Left lung (tissue), 10 donors: Measurements from ENCODE around the gene CASZ1. TPM values are rescaled to one million over a fixed set of nuclear protein-coding genes. Genes with fewer than 3 reads are reported as not detected.

Source experiments
- ATAC-seq: fragments of 200-7000 bp; cut with Tn5 transposase; one replicate; pipeline ENCODE4 v1.9.1; 2020; ENCODE audit warnings: moderate library complexity
- DNase-seq, 4 donors: peaks; one replicate each; pipeline ENCODE4 v3.0.0-alpha.2; 2013 to 2020
- H3K27ac ChIP-seq, 2 donors: fragments of 200-600 bp; sonication (generic) in 1 of 2; one replicate each; pipeline versions ENCODE4 v1.5.0 to v1.8.0; 2020 to 2021
- H3K27me3 ChIP-seq, 2 donors: fragments of 200-600 bp; sonication (generic) in 1 of 2; one replicate each; pipeline versions ENCODE4 v1.5.0 to v1.8.0; 2020 to 2021
- H3K36me3 ChIP-seq, 2 donors: fragments of 200-600 bp; sonication (generic) in 1 of 2; one replicate each; pipeline versions ENCODE4 v1.5.0 to v1.8.0; 2020 to 2021
- H3K4me1 ChIP-seq, 2 donors: fragments of 200-600 bp; one replicate each; pipeline ENCODE4 v1.8.0; 2021
- H3K4me3 ChIP-seq, 2 donors: fragments of 200-600 bp; sonication (generic) in 1 of 2; one replicate each; pipeline versions ENCODE4 v1.5.0 to v1.8.0; 2020 to 2021; ENCODE audit warnings: mild to moderate bottlenecking in 1 of 2
- H3K9me3 ChIP-seq, 2 donors: fragments of 200-600 bp; sonication (generic) in 1 of 2; one replicate each; pipeline versions ENCODE4 v1.5.0 to v1.8.0; 2020 to 2021
- intact Hi-C, 2 donors: fragments of 100-400 bp; cut with DNase I; formaldehyde crosslinking; loops; one replicate each; pipeline versions ENCODE4 v1.11.2 to v1.14.2; 2022
- polyA plus RNA-seq, 6 donors: library from polyadenylated mRNA; unstranded; fragments of 120-200 nt; gene quantifications; one replicate each; pipeline ENCODE4 v1.2.1, GENCODE V29; 2013; ENCODE audit not compliant: insufficient read length in 6 of 6
- total RNA-seq, 2 donors: library from RNA; stranded (reverse); fragmentation: NEBNext Ultra II Directional; extraction: Animal tissue kit (Norgen Biotek cat#: 25700); gene quantifications; one replicate each; pipeline ENCODE4 v1.2.1, GENCODE V29; 2021
- TF ChIP-seq, protein P1 (sequence below), 2 donors: fragments of 200-600 bp; sonication (generic) in 1 of 2; IDR thresholded peaks; one replicate each; pipeline versions ENCODE4 v1.5.0 to v1.8.0; 2021; ENCODE audit warnings: antibody characterized with exemption in 2 of 2
- donor health status: DM: no; HTN: yes; CAD: no.
- donor health status: DM: no; HTN: no; CAD: no.

CASZ1 gene
- total and polyA plus RNA-seq, 8 donors, result 15.1 to 44.0 (median 21.1) TPM

DNA sequence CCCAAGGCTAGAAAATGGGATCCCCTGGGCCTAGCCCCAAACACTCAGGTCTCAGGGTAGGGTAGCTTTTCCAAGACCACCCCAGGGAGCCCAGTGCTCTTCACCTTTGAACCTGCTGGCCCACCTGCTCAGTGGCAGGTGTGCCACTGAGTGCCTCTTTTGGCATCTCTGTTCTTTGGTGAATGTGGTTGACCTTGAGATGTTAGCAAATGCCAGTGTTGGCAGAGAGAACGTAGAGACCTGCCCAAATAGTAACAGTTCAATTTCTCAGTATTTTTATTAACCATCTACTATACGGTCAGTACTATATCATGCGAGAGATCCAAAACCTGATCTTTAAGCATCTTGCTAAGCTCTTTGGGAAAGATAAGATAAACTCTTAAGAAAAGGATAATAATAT lies 193.5 kb downstream of the CASZ1 start:
- DNase-seq (no peak), ATAC-seq (no peak)
- H3K27ac ChIP-seq, result no peak overlapping the region
- H3K4me1 ChIP-seq, result no peaks in the 10 kb centered on the region
- H3K36me3 ChIP-seq, result peaks cover 0 to 9% of the 10 kb centered on the region in 2 donors
- H3K9me3 ChIP-seq, result no peaks in the 10 kb centered on the region
- no peak overlapping the region for H3K4me3 ChIP-seq
- H3K27me3 ChIP-seq, result no peaks in the 10 kb centered on the region
- intact Hi-C loops, result no loop called here
- TF ChIP-seq, protein P1, sequence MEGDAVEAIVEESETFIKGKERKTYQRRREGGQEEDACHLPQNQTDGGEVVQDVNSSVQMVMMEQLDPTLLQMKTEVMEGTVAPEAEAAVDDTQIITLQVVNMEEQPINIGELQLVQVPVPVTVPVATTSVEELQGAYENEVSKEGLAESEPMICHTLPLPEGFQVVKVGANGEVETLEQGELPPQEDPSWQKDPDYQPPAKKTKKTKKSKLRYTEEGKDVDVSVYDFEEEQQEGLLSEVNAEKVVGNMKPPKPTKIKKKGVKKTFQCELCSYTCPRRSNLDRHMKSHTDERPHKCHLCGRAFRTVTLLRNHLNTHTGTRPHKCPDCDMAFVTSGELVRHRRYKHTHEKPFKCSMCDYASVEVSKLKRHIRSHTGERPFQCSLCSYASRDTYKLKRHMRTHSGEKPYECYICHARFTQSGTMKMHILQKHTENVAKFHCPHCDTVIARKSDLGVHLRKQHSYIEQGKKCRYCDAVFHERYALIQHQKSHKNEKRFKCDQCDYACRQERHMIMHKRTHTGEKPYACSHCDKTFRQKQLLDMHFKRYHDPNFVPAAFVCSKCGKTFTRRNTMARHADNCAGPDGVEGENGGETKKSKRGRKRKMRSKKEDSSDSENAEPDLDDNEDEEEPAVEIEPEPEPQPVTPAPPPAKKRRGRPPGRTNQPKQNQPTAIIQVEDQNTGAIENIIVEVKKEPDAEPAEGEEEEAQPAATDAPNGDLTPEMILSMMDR (IDR thresholded peaks at IDR 0.05), result no peak

GRCh38 chr1:10601342-10602070 lies 194.9 kb downstream of the CASZ1 start:
- Histone ChIP-seq H3K9me3 (no peaks in the 10 kb centered on the region), H3K4me1 (peaks cover 0 to 2% of the 10 kb centered on the region in 2 donors), H3K27me3 (no peaks in the 10 kb centered on the region), H3K36me3 (peaks cover 0 to 9% of the 10 kb centered on the region in 2 donors), H3K27ac (no peak overlapping the region), H3K4me3 (no peak overlapping the region)
- DNase-seq, result no peak
- intact Hi-C loops, result no loop called here
- TF ChIP-seq, protein P1 (IDR thresholded peaks at IDR 0.05), result no peak
- ATAC-seq, result no peak

GRCh38 chr1:10599194-10599861 lies 197.1 kb downstream of the CASZ1 start:
- intact Hi-C loops, result no loop called here
- no peak for DNase-seq
- ATAC-seq, result peak; percentile 82

GRCh38 chr1:10598389-10598702 lies 198.1 kb downstream of the CASZ1 start:
- peaks cover 0 to 2% of the 10 kb centered on the region in 2 donors for H3K4me1 ChIP-seq
- no peaks in the 10 kb centered on the region for H3K9me3 ChIP-seq
- peaks cover 0 to 9% of the 10 kb centered on the region in 2 donors for H3K36me3 ChIP-seq
- H3K4me3 ChIP-seq, result no peak overlapping the region
- DNase-seq (no peak), ATAC-seq (peak; percentile 68)
- H3K27ac ChIP-seq, result no peak overlapping the region
- TF ChIP-seq, protein P1 (IDR thresholded peaks at IDR 0.05), result no peak
- no peaks in the 10 kb centered on the region for H3K27me3 ChIP-seq
- intact Hi-C loops, result no loop called here

More at GRCh38 chr1:10599194-10599861, 197.1 kb downstream of the CASZ1 start:
- TF ChIP-seq, protein P1 (IDR thresholded peaks at IDR 0.05), result no peak
- Histone ChIP-seq H3K9me3 (no peaks in the 10 kb centered on the region), H3K27me3 (no peaks in the 10 kb centered on the region), H3K36me3 (peaks cover 0 to 9% of the 10 kb centered on the region in 2 donors), H3K4me3 (no peak overlapping the region), H3K27ac (peak overlapping the region in 1 of 2 donors; percentile 13), H3K4me1 (peaks cover 0 to 2% of the 10 kb centered on the region in 2 donors)
